ENCODE measurements around the gene SMG7.

SMG7 gene

DNA sequence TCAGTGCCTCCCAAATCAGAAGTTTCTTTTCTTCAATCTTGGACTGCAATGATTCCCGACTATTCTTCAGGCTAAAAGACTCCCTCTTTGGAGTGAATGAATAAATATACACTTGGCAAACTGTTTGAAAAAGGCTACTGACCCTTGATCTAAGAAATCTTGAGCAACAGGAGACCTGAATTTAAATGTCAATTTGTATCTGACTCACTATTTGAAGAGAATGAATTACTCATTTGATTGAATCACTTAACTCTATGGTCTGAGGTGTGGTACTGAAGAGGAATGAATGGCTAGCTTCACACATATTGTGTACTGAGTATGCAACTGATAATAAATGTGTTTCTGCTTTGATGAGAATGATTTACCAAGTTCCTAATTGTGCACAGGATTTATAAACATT, 4.6 kb upstream of the SMG7 start:
- DNase-seq (ENCODE audit: low spot score) (no peak), FAIRE-seq (no peak)

DNA sequence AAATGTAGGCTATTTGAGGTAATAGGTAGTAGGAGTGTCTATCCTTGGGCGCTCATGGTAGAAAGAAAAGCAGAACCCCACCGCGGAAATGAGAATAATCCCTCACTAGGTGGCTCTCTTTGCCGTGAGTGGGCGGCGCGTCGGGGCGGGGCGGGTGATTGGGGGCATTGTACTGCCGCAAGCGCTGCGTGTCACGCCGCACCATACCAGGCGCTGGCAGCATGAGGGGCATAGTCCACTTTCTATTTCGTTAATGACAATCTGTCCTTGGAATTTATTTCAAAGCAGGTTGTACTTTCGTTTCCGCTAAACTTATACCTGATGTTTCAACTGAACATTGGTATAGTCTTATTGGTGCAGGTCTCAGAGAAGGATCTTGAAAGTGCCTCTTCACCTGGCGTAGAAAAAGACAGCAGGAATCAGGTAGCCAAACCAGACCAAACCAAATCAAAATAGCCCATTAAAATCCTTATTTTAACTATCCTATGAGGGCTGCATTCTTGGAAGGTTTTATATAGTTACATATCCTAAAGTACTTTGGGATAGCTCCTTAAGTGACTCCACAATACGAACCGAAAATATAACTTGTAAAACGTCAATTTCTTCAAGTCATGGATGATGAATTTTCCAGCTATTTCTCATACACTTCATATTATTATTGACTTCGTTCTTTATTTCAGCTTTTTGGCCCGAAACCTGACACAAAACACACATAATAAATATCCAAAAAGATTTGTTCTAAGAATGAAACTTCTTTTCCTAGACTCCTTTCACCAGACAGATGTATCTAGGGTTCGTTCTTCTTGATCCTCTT, 1.9 kb upstream of the SMG7 start:
- FAIRE-seq (no peak), DNase-seq (ENCODE audit: low spot score) (peak; percentile 79)

DNA sequence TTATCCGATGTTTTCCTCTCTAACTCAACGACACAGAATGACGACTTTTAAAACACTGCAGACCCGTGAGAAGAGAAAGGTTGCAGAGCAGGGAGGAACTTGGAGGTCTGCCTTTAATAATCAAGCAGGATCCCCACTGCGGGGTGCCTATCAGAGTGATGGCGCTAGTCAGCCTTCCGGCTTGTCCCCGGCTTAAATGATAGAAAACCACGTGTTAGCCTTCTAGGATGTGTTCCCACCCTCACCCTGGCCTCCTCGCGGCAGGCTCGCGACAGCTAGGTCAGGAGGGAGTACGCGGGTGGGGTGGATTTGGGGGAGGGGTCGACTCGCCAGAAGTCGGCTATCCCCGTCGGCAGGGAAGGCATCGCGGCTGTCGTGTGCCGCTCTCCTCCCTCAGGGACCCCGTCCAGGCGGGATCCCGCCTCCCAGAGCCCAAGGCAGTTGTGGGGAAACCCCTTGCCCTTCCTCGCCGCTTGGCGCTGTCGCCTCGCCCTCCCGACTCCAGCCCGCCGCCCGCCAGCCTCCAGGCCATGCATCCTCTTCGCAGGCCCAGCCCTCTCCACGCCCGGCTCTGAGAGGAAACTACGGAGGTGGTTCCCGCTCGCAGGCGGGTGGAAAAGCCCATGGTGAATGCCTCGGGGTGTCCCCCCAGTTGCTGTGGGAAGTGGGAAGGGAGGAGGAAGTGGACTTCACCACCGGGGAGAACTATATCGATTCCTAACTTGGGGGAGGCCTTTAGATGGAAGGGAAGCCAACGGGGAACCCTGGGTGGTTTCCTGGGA, 1.1 kb upstream of the SMG7 start:
- FAIRE-seq, result no peak
- peak; percentile 60 for DNase-seq (ENCODE audit: low spot score)

DNA sequence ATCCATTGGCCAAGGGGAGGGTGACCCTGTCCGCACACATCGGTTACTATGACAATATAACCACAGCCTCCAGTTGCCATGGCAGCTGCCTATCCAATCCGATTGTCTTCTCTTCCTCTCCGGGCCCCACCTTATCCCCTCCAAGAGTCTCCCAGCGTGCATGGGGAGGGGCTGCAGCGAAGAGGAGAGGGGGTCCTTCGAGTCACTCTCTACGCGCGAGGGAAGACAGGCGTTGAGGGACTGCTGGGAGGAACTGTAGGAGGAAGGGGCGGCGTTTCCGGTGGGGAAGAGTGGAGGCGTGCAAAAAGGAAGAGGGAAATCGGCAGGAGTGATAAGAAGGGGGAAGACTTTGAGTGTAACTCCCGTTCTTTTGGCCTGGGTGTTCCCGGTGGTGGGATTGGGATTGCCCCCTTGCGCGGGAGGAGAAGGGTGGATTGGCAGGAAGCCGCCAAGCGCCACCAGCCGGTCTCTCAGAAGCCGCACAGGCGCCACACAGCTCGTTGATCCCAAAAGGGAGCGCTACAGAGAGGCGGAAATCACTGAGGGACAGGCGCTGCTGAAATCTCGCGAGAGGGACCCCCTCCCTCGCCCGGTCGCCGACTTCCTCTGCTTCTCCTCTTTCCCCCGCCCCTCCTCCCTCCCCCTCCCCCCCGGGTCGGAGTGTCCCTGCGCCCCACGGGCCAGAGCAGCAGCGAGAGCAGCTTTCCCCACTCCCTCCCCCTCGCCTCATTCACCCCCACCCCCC, 384 bp upstream of the SMG7 start:
- peak; percentile 93 for DNase-seq (ENCODE audit: low spot score)
- FAIRE-seq, result peak; percentile 23

DNA sequence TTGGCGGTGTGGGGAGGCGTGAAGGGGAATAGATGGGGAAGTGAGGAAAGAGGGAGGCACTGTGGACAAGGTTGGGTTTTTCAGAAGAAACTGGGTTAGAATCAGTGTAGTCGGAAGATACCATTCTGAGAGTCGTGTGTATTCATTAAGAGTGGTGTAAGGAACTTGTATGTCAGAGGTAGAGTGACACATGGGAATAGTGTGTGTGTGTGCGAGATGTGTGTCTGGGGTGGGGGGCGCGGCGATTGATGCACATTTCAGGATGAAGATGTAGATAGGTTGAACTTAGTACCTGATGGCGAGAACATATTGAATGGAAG, 878 bp downstream of the SMG7 start:
- FAIRE-seq, result no peak

DNA sequence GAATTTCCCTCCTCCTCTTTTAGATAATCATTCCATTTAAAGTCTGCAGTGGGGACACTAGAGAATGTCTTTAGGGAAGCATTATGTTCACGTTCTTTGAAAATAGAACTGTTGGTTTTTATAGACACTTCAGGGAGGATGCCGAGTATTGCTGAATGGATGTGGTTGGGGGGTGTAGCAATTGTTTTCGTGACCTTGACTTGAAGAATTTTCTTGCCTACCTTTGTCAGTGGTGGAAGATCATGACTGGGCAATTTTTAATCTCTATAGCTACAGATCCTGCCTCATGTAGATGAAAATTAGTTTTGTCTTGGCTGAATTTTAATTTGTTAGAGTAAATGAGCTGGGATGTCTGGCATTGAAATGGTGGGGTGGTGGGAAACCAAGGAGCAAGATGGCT, 3.8 kb downstream of the SMG7 start:
- DNase-seq (ENCODE audit: low spot score), result no peak
- FAIRE-seq, result no peak

More for the DNA sequence above, 878 bp downstream of the SMG7 start:
- DNase-seq (ENCODE audit: low spot score), result no peak

DNA sequence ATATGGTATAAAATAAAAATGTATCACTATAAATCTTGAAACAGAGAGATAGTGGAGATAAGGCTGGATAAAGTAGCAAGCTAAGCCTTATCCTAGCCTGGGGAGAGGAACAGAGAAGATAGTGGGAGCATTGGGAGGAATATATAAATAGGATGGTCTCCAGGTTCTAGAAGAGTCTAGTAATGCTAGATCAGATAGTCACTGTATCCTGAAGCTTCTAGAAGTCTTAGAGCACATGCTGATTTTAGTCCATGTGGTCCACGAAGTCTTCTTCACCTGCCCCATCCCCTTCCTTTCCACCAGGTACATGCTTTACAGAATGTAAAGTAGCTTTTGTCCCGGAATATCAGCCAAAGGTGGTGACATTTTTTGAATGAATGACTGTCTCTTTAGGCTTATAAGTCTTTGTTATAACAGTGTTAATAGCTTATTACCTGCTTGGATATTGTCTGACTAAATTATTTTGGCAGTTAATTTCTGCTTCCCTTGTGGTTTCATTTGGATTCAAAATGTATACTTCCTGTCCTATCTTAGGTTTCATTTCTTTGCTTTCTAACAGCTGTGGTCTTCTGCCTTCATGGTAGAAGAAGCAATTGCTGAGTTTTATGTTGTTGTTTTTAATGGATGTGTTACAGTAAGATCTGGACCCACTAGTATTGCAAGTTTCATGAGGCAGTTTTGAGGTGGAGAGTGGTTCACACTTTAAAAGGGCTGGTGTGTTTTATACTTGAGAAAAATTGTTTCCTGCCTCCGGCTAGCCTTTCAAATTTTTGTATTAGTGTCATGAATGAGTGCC, 5.9 kb downstream of the SMG7 start:
- no peak for FAIRE-seq
- DNase-seq (ENCODE audit: low spot score), result no peak

DNA sequence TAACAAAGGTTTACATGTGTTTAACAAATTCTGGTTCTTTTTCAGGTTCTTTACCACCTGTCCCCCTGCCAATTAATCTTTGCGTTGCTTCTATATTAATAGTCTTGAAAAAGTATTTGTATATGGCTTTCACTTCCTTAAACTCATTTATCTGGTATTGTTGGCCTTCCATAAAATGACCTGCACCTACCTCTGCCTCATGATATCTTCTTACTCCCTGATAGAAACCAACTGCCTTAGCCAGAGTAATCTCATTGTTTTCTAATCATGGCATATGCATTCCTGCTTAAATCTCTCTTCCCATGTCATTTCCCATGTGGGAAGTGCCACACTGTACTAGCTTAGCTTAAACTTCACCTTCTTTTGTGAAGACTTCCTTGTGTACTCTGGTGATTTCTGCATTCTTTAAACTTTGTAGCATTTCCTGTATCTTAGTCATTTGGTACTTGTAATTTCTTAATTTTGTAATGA, 8.7 kb downstream of the SMG7 start:
- no peak for FAIRE-seq
- no peak for DNase-seq (ENCODE audit: low spot score)

DNA sequence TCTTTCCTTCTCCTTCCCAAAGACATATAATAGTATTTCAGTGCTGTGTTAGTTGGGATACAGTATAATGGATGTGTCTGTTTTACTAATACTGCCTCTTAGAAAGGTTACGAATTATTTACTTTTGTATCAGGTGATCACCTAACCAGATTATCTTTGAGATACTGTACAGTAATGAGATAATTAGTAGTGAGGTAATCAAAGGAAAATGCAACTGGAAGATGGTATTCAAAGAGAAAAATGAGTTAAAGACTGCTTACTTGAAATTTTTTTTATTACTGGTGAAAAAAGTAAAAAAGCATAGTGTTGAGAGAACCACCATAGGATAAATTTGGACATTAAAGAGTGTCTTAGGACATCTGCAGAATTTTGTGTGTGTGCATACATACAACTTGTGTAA, 10.9 kb downstream of the SMG7 start:
- no peak for FAIRE-seq
- no peak for DNase-seq (ENCODE audit: low spot score)

DNA sequence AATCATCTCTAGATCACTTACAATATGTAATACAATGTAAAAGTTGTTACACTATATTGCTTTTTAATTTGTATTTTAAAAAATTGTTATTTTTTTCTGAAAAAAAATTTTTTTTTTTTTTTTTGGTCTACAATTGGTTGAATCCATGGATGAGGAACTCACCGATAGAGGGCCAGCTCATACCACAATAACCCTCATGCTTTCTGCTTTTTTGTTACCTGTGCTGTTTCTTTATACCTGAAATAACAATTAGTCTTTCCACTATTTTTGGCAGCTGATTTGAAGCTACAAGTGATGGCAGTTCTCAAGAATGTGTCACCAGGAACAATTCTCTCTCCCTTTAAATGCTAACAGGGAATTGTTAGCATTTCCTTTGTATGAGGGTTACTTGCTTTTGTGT, 12.0 kb downstream of the SMG7 start:
- no peak for DNase-seq (ENCODE audit: low spot score)
- FAIRE-seq, result no peak

DNA sequence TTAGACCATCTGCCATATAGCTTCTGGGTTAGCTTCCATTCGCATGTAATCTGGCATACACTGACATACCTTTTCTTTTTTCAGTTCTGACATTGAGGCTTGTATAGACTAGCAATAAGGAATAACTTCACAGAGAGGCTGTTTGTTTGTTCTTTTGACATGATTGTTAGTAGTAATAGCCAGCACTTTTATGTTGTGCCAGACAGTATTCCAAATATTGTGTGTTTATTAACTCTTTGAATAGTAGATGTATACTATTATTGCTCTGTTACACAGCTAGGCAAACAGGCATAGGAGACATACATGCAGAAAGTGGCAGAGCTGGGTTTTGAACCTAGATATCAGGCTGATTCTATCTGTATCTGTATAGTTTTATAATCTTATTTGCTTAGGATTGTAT, 12.6 kb downstream of the SMG7 start:
- FAIRE-seq (no peak), DNase-seq (ENCODE audit: low spot score) (no peak)

DNA sequence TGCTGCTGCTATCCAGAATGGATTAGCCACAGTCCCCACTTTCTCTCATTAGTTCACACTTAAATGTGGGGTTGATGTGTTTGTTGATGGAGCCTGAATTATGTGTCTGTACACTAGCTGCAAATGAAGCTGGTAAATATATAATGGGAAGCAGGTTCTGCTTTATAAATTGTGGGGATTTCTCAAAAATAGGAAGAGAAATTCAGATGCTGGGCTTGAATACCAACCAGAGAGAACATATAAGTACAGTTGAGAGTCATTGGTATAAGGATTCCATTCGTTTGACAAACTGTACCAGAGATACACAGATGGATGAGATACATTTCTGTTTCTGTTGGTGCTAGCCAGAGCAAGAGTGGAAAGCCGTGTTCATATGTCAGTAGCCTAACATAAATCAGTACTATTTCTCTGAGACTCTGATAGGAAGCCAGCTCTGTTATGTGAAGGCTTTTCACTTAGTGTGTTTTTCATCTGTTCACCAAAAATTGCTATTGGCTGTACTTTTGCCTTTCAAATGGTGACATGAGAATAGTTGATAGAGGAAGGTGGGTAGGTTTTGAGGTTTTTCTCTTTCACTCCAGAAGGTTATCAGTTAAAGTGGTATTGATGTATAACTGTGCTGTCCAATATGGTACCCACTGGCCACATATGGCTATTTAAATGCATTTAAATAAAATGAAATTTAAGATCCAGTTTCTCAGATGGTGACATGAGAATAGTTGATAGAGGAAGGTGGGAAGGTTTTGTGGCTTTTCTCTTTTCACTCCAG, 15.6 kb downstream of the SMG7 start:
- FAIRE-seq (no peak), DNase-seq (ENCODE audit: low spot score) (no peak)

DNA sequence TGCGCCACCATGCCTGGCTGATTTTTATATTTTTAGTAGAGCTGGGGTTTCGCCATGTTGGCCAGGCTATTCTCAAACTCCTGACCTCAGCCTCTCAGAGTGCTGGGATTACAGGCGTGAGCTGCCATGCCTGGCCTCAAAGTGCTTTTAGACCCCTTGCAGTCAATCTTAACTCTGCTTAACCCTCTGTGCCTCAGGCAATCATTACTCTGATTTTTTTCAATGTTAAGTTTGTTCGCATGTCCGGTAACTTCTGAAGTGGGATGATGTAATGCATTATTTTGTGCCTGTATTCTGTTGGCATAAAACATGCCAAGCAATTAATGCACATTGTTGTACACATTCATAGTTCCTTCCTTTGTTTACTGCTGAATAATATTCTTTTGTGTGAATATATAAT, 18.6 kb downstream of the SMG7 start:
- DNase-seq (ENCODE audit: low spot score), result no peak
- FAIRE-seq, result no peak

DNA sequence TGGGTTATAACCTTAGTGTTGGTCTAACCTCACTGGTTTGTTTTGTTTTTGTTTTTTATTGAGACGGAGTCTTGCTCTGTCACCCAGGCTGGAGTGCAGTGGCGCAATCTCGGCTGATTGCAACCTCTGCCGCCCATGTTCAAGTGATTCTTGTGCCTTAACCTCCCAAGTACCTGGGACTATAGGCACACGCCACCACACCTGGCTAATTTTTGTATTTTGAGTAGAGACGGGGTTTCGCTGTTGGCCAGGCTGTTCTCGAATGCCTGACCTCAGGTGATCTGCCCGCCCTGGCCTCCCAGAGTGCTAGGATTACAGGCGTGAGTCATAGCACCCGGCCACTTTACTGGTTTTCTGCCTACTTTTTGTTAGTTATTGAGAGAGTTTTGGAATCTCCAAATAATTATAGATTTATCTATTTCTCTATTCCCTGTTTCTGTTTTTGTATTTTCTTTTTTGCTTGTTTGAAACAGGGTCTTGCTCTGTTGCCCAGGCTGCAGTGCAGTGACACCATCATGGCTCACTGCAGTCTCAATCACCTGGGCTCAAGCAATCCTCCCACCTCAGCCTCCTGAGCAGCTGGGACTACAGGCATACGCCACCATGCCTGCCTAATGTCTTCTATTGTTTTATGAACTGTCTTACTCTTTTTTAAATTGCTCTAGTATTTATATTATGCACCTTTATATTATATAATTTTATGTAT, 21.4 kb downstream of the SMG7 start:
- FAIRE-seq, result no peak
- DNase-seq (ENCODE audit: low spot score), result no peak

DNA sequence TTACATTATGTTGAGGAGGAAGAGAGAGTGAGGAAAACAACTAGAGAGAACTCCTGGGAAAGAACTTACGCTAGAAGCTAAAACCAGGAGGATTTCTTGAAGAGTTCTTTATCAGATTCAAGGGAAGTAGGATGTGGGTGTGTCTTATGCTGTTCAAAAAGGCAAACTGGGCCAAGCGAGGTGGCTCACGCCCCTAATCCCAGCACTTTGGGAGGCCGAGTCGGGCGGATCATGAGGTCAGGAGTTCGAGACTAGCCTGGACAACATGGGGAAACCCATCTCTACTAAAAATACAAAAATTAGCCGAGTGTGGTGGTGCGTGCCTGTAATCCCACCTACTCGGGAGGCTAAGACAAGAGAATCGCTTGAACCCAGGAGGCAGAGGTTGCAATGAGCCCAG, 23.1 kb downstream of the SMG7 start:
- DNase-seq (ENCODE audit: low spot score) (no peak), FAIRE-seq (no peak)

DNA sequence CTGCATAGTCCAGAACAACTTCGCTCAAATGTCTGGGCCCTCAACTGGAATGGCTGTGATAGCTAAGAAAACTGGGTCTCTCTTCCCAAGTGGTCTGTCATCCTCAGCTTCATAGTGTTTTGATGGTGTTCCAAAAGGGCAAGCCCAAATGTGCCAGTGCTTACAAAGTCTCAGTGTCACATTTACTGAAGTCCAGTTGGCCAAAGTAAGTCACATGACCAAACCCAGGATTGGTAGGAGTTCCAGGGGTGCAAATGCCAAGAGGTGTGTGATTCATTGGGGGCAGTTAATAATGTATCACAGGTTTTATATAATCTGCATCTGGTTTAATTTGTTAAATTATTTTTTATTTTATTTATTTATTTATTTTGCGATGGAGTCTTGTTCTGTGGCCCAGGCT, 24.9 kb downstream of the SMG7 start:
- no peak for DNase-seq (ENCODE audit: low spot score)
- no peak for FAIRE-seq

DNA sequence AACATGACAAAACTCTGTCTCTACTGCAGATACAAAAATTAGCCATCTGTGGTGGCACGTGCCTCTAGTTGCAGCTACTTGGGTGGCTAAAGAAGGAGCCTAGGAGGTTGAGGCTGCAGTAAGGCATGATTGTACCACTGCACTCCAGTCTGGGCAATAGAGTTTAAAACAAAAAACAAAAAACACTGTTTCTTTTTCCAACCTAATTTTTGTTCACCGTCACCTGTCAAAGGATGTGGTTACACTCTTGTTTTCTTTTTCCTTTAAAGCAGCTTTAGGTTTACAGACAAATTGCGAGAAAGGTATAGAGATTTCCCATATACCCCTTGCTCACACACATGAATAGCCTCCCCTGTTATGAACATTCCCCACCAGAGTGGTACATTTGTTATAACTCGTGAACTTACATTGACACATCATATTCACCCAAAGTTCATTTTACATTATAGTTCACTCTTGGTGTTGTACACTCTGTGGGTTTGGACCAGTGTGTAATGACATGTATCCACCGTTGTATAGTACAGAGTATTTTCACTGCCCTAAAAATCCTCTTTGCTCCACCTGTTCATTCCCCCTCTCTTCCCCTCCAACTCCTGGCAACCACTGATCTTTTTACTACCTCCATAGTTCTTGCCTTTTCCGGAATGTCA, 26.2 kb downstream of the SMG7 start:
- DNase-seq (ENCODE audit: low spot score) (no peak), FAIRE-seq (no peak)

DNA sequence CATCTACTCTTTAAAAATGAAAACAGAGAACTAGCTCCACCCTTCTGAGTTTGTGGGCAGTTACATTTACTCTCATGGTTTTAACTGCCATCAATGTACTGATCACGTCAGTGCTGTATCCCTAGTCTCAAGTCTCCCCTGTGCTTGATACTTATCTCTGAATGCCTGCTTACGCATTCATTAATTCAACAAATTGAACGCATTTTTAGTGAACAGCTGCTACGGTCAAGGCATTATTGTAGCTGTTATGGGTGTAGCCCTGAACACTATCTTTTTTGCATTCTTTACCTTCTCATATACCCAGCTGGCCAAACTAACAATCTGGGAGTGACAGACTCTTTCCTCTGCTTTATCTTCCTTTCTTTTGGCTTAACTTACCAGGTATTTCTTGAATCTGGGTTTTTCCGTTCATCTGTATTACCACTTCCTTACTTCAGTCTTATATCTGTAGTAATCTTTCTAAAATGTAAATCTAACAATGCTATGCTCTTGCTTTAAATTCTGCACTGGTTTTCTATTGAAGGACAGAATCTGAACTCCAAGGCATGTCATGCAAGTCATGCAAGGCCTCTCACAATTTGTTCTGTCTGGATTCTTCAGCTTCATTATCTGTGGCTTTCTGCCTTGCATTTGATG, 33.3 kb downstream of the SMG7 start:
- DNase-seq (ENCODE audit: low spot score), result no peak
- no peak for FAIRE-seq

DNA sequence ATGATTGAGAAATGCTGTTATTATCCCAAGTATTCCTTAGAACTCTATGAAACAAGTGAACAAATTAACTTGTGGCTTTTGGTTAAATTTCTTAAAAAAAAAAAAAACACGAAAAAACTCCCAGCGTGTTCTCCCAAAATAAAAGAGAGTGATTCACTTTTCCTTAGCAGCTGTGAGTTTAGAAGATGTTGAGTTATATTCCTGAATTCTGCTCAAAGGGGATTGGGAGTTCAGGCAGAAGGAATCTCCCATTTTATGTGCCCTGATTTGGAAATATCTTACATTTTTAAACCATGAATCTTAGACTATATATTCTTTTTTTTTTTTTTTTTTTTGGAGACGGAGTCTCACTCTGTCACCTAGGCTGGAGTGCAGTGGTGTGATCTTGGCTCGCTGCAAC, 34.3 kb downstream of the SMG7 start:
- FAIRE-seq, result no peak
- no peak for DNase-seq (ENCODE audit: low spot score)

Measured in urothelium cell line (cell line).